HTR-8/SVneo (cell line): Measurements from ENCODE around the gene BRD4.

Experiments
- DNase-seq: peaks from one replicate; pipeline ENCODE4 v3.0.0; 2011; ENCODE audit warnings: low spot score, mixed read lengths; ENCODE audit not compliant: insufficient read length
- FAIRE-seq: peaks from 2 replicates; lab custom pipeline; 2011; peaks lifted over from hg19 to GRCh38; lab: Jason Lieb, UNC

The BRD4 gene

DNA sequence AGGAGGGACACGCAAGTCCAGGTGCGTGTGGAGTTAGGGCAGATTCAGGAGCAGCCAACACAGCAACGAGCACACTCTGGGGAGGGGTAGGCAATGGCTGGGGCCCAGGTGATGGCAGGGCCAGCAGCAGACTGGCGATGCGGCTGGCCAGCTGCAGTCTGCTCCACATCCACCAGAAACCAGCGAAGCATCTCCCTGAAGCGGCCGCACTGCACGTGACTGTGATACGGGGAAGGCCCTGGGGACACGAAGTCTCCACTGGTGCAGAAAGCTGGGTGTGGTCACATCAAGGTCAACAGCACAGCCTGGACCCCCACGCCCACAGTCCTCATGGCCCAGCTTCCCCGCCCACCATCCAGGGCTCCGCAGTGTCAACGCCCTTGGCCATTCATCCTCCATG, 78.8 kb downstream of the BRD4 start:
- DNase-seq (no peak), FAIRE-seq (no peak)

DNA sequence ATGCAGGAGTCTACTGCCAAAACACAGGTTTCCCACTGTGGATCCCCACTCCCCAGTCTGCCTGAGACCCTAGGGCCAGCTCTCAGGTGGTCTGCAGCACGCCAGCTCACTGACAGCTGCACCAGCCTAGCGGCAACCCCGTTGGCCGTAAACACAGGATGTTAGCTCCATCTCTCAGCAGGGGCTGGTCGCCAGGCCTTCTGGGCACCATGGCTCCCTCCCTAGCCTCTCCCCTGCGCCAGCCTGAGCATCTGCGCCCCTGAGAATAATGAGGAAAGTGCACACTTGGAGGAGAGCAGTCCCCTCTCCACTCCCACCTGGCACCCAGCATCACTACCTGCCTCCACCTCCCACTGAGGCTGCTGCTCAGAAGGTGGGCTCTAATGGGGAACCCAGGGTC, 79.3 kb downstream of the BRD4 start:
- FAIRE-seq, result no peak
- no peak for DNase-seq

GRCh38 chr19:15252398-15253018, 79.8 kb downstream of the BRD4 start:
- no peak for DNase-seq
- FAIRE-seq, result no peak

- no peak for FAIRE-seq
- peak; percentile 91 for DNase-seq
Measured at GRCh38 chr19:15251749-15252397, 80.5 kb downstream of the BRD4 start.

DNA sequence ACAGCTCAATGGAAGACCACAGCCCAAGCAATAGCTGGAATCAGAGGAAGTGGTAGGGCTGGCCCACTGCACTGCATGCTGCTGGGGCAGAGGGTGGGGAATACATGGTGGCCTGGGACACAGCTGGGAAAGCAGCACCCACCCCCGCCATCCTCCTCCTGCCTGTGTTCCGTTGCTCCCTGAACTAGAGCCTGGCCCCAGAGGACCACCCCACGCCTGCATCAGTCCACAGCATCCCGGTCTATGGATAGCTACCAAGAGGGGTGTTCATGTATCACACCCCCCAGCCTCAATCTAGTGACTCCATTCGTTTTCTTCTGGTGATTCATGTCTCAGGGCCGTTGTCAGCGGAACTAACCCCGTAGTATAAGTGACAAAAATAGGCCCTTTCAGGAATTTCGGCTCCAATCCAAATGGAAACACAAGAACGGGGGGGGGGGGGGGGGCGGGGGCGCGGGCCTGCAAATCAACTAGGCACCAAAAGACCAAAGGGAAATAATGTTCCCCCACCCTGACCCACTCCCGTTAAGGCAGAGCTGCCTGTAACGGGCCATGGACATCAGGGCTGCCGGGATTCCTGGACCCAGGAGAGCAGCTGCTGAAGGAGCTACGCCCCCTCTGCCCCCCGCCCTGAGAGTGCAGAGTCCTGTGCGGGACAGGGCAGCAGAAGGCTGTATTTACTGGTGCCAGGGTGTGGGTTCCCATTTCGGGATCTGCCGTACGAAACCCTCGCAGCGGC, 81.2 kb downstream of the BRD4 start:
- no peak for DNase-seq
- FAIRE-seq, result peak; percentile 54

GRCh38 chr19:15250640-15250993, 81.7 kb downstream of the BRD4 start:
- no peak for DNase-seq
- peak; percentile 52 for FAIRE-seq

DNA sequence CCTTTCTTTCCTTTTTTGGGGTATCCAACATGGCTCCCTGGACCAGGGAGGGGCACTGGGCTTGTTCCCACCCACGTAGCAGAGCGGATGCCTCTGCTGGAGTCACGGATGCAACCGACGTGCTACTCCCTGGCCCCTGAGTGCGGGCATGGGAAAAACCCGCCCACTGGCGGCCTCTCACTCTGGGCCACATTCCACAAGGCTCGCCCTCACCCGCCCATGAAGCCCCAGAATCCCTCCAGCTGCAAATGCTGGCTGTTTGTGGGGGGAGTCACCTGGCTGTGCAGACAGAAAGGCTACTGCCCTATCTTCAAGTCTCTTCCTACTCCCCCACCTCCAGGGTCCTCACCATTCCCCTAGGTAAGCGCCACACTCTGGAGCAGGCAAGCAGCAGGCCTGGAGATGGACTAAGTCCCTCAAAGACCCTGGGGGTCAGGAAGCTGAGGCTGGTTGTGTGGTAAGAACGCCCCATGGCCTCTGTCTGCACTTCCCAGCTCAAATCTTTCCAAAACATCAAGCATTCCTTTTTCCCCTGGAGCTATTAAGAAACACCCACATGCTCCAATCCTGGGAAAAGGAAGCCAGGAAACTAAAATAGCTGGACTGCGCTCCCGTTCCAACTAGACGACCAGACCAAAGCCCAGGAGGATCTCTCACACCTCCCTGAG, 82.2 kb downstream of the BRD4 start:
- DNase-seq (peak; percentile 88), FAIRE-seq (peak; percentile 80)

GRCh38 chr19:15249528-15249874, 82.8 kb downstream of the BRD4 start:
- DNase-seq (no peak), FAIRE-seq (no peak)

DNA sequence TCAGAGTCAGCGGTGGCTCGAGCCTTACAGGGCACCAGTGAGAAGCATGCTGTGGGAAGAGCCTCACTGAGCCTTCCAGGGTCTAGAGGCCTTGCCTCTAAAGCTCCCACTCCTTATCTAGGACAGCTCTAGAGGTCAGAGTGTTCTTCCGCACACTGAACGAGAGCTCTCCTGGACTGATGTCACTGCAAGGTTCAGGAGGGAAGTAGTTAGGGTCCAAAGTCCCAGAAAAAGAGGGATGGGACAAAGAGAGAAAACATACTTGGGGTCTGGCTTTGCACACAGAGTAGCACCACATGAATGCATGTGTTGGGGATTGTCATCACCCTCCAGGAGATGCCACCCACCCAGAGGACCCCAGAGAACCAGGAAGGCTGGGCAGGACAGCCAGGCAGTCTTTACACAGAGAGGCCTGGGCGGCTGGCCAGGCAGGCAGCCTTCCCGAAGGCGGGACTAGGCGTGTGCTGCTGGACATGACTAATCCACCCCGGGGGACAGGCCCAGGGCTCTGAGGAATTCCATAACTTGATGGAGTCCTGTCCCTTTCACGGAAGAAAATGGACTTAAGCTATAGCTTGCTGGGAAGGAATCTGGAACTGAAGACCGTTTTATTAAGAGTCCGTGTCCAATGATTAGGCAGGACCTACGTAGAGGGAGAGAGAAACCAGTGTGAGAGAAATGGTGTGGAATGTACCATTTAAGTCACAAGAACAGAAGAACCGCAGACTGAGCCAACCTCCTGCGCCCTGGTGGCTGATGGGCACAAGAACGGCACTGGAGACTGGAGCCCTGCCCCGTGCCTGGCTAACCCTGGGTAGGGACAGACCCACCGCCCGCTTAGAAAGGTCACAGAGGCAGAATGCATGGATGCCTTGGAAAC, 83.5 kb downstream of the BRD4 start:
- DNase-seq, result peak; percentile 91
- FAIRE-seq, result peak; percentile 86

- FAIRE-seq (no peak), DNase-seq (no peak)
Measured at GRCh38 chr19:15248106-15248505, 84.2 kb downstream of the BRD4 start.

DNA sequence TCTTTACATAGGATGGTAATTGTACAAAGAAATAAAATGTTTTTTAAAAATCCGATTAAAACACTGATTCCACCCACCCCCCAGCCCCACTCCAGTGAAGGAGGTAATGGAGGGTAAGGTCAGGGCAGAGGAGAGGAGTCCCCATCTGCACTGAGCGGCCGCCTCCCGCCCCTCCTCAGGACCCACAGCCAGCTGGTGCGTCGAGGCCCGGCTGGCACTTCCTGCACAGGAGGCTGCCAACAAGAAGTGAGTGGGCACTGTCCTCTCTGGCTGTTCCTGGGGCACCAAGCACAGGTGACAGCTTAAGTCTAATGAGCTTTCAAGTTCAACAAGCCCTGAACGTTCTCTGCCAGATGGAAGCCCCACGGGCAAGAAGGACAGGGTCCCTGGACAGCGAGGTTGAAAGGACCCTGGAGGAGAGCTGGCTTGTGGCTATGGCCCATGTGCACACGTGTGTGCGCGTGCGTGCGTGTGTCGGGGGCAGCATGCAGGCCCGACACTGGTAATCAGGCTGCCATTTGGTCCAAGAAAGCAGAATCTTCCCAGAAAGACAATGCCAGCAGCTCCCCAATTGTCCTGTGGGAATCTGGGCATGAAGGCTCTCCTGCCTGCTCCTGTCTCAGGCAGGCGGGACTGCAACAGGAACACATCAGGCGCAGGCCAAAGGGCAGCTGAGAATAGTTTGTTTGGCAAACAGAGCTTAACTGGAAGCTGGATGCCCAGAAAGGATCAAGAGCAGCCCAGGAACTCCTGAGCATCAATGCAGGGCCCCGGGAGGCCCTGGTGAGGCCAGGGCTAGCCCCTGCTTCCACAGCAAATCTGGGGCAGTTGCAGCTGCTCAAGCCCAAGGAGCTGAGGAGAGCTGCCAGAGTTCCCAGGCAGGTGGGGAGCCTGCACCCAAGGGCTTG, 85.0 kb downstream of the BRD4 start:
- no peak for FAIRE-seq
- no peak for DNase-seq

- FAIRE-seq (no peak), DNase-seq (no peak)
Measured at GRCh38 chr19:15246198-15246481, 86.2 kb downstream of the BRD4 start.

- DNase-seq, result no peak
- no peak for FAIRE-seq
Measured at GRCh38 chr19:15245370-15246197, 86.8 kb downstream of the BRD4 start.

DNA sequence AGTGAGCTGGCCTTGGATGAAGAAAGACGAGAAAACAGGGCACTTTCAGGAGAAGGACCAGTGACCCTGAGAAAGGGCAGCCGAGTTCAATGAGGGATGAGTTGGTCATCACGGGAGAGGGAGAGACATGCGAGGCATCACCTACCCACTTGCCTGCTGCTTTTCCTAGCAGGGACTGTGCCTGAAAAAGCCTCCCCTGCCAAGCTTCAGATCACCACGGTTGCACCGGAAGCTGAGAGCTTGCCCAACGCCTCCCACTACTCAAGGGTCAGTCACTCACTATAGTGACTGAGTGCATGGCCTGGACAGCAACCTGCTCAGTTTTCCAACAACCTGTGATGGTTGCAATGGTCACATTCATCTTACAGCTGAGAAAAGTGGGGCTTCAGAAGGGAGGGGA, 87.5 kb downstream of the BRD4 start:
- FAIRE-seq (no peak), DNase-seq (no peak)

GRCh38 chr19:15244106-15244803, 88.1 kb downstream of the BRD4 start:
- DNase-seq, result no peak
- no peak for FAIRE-seq

GRCh38 chr19:15243236-15243957, 88.9 kb downstream of the BRD4 start:
- no peak for FAIRE-seq
- DNase-seq, result no peak

DNA sequence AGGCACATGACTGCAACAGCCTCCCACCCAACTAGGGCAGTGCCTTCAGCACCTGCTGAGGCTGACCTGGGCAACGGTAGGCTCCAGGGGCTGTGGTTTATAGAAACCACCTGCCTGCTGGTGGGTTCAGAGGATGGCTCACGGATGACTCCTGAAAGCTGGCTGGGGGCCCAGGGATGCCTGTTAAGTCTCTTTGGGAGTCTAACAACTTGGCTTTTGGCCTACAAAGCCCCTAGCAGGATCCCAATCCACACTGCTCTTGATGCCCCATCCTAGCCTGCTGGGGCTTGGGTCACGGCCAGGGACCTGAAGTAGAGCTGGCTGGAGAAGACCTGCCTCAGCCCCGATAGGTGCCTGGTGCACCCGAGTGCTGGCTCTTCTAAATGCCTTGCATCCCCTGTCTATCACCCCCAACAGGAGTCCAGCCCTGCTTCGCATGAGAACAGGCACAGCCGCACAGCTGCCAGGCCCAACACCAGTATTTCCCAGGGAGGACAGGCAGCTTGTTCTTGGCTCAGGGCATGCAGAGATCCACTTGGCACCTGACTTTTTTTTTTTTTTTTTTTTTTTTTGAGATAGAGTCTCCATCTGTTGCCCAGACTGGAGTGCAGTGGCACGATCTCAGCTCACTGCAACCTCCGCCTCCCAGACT, 91.0 kb downstream of the BRD4 start:
- no peak for DNase-seq
- FAIRE-seq, result no peak
